Skeletal muscle tissue (tissue), 4 donors: ENCODE measurements around the gene THEM4. TPM values are rescaled to one million over a fixed set of nuclear protein-coding genes. Genes with fewer than 3 reads are reported as not detected.
A peak's percentile ranks its signal among the peaks of the same experiment; 100 is the strongest.

ENCODE experiments used
- H3K27ac ChIP-seq: one replicate; pipeline ENCODE4 v1.7.0; 2013; ENCODE audit warnings: mild to moderate bottlenecking, low read depth, low read length, inconsistent platforms
- H3K27me3 ChIP-seq, 3 donors: one replicate each; pipeline ENCODE4 v1.7.0; 2013; ENCODE audit warnings: low read length in 3 of 3; ENCODE audit not compliant: control insufficient read depth in 3 of 3, insufficient read depth in 3 of 3
- H3K36me3 ChIP-seq, 3 donors: one replicate each; pipeline ENCODE4 v1.7.0; 2013; ENCODE audit warnings: low read length in 3 of 3; ENCODE audit not compliant: control insufficient read depth in 3 of 3, insufficient read depth in 3 of 3
- H3K4me1 ChIP-seq, 3 donors: one replicate each; pipeline ENCODE4 v1.7.0; 2013; ENCODE audit warnings: low read length in 3 of 3, mild to moderate bottlenecking in 3 of 3; ENCODE audit not compliant: control insufficient read depth in 3 of 3, insufficient read depth in 3 of 3
- H3K4me3 ChIP-seq, 3 donors: one replicate each; pipeline ENCODE4 v1.7.0; 2013; ENCODE audit warnings: low read length in 3 of 3
- H3K9ac ChIP-seq, 3 donors: one replicate each; pipeline ENCODE4 v1.7.0; 2013; ENCODE audit warnings: low read length in 3 of 3, mild to moderate bottlenecking in 3 of 3, moderate library complexity in 2 of 3, low read depth in 1 of 3
- H3K9me3 ChIP-seq, 3 donors: one replicate each; pipeline ENCODE4 v1.7.0; 2013; ENCODE audit warnings: low read length in 3 of 3; ENCODE audit not compliant: control insufficient read depth in 3 of 3
- total RNA-seq: library from RNA; depleted of rRNA; stranded (reverse); fragments of >200 nt; gene quantifications from one replicate; pipeline ENCODE4 v1.2.3, GENCODE V29; 2014
- donor health status: Osteomylitis.

Gene THEM4
- total RNA-seq, 1 donor from 2014 or later: 8.4 TPM

- Histone ChIP-seq H3K36me3 (peaks cover 4 to 7% (median 6%) of the 10 kb centered on the region in 3 donors), H3K27ac (peak overlapping the region; percentile 96)
These were observed 76.9 kb downstream of the THEM4 start for GRCh38 chr1:151832318-151832980.

GRCh38 chr1:151831605-151832004 is 77.7 kb downstream of the THEM4 start, which contains the start of gene RORC:
RORC (minus strand) TSS chr1:151831802; CDS start chr1:151831764, 38 bp downstream.
- Histone ChIP-seq H3K36me3 (peaks cover 4 to 8% (median 7%) of the 10 kb centered on the region in 3 donors), H3K27me3 (no peaks in the 10 kb centered on the region), H3K27ac (peak within 1 kb of the TSS; percentile 96), H3K9ac (peak within 1 kb of the TSS; percentile 95 to 100 (median 96)), H3K4me3 (peak within 1 kb of the TSS; percentile 85 to 87 (median 85)), H3K4me1 (peaks cover 41 to 73% (median 58%) of the 10 kb centered on the region in 3 donors), H3K9me3 (no peaks in the 10 kb centered on the region)

More at GRCh38 chr1:151832318-151832980, 76.9 kb downstream of the THEM4 start:
- Histone ChIP-seq H3K27me3 (peaks cover 4 to 8% (median 5%) of the 10 kb centered on the region in 3 donors), H3K9ac (peak overlapping the region; percentile 27 to 100 (median 40)), H3K4me1 (peaks cover 41 to 69% (median 53%) of the 10 kb centered on the region in 3 donors), H3K4me3 (peak overlapping the region; percentile 38 to 87 (median 85)), H3K9me3 (no peaks in the 10 kb centered on the region)

- H3K36me3 ChIP-seq: peaks cover 4 to 8% (median 7%) of the 10 kb centered on the region in 3 donors
- H3K4me1 ChIP-seq: peaks cover 43 to 75% (median 60%) of the 10 kb centered on the region in 3 donors
- H3K4me3 ChIP-seq: peak overlapping the region; percentile 85 to 87 (median 85)
- H3K9ac ChIP-seq: peak overlapping the region; percentile 95 to 100 (median 96)
- no peaks in the 10 kb centered on the region for H3K27me3 ChIP-seq
- no peaks in the 10 kb centered on the region for H3K9me3 ChIP-seq
- H3K27ac ChIP-seq: peak overlapping the region; percentile 96
These were observed 78.1 kb downstream of the THEM4 start for GRCh38 chr1:151831256-151831591.

GRCh38 chr1:151830055-151830454 is 79.3 kb downstream of the THEM4 start:
- Histone ChIP-seq H3K36me3 (peaks cover 4 to 8% (median 7%) of the 10 kb centered on the region in 3 donors), H3K4me1 (peaks cover 53 to 85% (median 72%) of the 10 kb centered on the region in 3 donors), H3K9ac (peak overlapping the region; percentile 2 to 81 (median 55)), H3K27me3 (no peaks in the 10 kb centered on the region), H3K4me3 (peak overlapping the region; percentile 5 to 87 (median 85)), H3K9me3 (no peaks in the 10 kb centered on the region), H3K27ac (peak overlapping the region; percentile 96)

- H3K36me3 ChIP-seq: peaks cover 4 to 8% (median 7%) of the 10 kb centered on the region in 3 donors
- peak overlapping the region; percentile 7 to 87 (median 85) for H3K4me3 ChIP-seq
- H3K27me3 ChIP-seq: no peaks in the 10 kb centered on the region
- H3K4me1 ChIP-seq: peaks cover 57 to 91% (median 78%) of the 10 kb centered on the region in 3 donors
- H3K27ac ChIP-seq: peak overlapping the region; percentile 96
- H3K9me3 ChIP-seq: no peaks in the 10 kb centered on the region
- H3K9ac ChIP-seq: peak overlapping the region in 1 of 3 donors; percentile 81
These were observed 79.8 kb downstream of the THEM4 start for GRCh38 chr1:151829352-151830046.

DNA sequence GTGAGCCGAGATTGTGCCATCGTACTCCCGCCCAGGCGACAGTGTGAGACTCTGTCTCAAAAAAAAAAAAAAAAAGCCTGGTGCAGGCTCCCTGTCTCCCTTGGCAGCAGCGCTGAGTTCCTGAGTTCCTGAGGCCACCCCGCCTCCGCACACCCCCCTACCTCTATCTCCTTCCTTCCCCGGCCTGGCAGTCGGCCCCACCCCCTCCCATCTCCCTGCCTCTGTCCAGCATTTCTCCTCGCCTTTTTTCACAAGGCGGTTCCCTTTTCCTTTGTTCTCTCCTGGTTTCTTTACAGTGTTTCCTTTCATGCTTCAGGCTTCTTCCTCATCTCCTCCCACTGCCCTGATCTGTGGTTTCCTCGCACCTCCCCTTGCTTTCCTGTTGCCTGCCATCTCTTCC is 80.4 kb downstream of the THEM4 start:
- Histone ChIP-seq H3K36me3 (peaks cover 4 to 8% (median 7%) of the 10 kb centered on the region in 3 donors), H3K4me1 (peaks cover 57 to 88% (median 79%) of the 10 kb centered on the region in 3 donors), H3K9me3 (no peaks in the 10 kb centered on the region), H3K27me3 (no peaks in the 10 kb centered on the region), H3K9ac (peak overlapping the region in 1 of 3 donors; percentile 81), H3K27ac (peak overlapping the region; percentile 2), H3K4me3 (peak overlapping the region in 1 of 3 donors; percentile 87)

GRCh38 chr1:151827853-151828252 is 81.5 kb downstream of the THEM4 start:
- peaks cover 4 to 13% (median 11%) of the 10 kb centered on the region in 3 donors for H3K36me3 ChIP-seq
- H3K9ac ChIP-seq: peak overlapping the region in 1 of 3 donors; percentile 62
- H3K27me3 ChIP-seq: no peaks in the 10 kb centered on the region
- no peaks in the 10 kb centered on the region for H3K9me3 ChIP-seq
- H3K27ac ChIP-seq: peak overlapping the region; percentile 7
- no peak overlapping the region for H3K4me3 ChIP-seq
- H3K4me1 ChIP-seq: peaks cover 50 to 78% (median 74%) of the 10 kb centered on the region in 3 donors

DNA sequence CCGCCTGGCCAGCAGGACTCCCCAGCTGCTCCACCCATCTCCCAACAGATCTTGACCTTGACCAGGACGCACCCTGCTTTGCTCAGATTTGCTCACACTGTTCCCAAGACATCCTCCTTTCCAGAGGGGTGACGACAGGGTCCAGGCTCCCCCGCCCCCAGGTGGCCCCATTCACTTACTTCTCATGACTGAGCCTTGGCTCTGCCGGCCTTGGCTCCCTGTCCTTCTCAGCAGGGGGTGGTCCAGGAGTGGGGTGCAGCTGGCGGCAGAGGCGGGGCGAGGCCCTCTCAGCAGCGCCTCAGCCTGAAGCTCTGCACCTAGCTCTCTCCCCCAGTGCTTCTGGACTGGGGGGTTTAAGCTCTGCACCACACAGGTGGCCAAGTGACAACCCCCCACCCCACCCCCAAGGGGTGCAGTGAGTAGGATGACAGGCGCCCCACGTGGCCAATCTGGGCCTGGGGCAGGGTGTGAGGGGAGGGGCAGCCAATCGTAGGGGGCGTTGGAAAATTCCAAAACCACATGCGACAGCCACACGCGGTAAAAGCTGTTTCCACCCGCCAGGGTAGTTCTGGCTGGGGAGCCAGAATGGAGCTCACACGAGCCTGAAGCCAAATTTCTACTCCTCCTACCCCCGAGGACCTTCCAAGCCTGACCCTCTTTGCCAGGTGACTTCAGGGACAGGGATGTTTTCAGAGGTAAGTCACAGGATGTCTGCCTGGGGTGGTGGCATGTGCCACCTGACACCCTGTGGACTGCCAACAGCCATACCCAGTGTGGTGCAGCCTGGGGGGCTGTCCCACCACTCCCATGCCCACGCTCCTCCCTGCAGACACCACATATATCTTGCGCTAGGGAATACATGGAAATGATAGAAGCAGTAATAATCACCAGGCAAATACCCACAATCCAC is 83.3 kb downstream of the THEM4 start:
- Histone ChIP-seq H3K27ac (peak overlapping the region; percentile 75), H3K36me3 (peaks cover 4 to 11% (median 11%) of the 10 kb centered on the region in 3 donors), H3K27me3 (no peaks in the 10 kb centered on the region), H3K4me3 (peak overlapping the region; percentile 3 to 56 (median 35)), H3K4me1 (peaks cover 40 to 72% (median 64%) of the 10 kb centered on the region in 3 donors), H3K9ac (peak overlapping the region; percentile 29 to 78 (median 33)), H3K9me3 (no peaks in the 10 kb centered on the region)

DNA sequence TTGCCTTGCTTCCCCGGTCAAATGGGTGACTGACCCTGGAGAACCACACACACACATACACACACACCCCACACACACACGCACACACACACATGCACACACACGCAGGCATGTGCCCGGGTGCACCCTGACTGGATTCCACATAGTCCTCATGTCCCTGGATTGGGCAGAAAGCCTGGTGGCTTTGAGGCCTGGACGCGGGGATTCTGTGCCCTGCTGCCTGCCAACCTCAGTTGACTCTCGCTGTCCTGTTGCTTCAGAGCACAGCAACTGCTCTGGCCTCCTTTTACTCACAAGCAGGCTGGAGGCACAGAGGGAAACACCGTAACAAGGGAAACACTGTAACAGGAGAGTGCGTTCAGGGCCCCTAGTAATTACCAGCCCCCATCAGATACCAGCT is 84.1 kb downstream of the THEM4 start:
- Histone ChIP-seq H3K4me1 (peaks cover 45 to 75% (median 64%) of the 10 kb centered on the region in 3 donors), H3K27ac (peak overlapping the region; percentile 75), H3K4me3 (peak overlapping the region in 1 of 3 donors; percentile 29), H3K9ac (peak overlapping the region in 2 of 3 donors; percentile 33 to 78), H3K9me3 (no peaks in the 10 kb centered on the region), H3K27me3 (no peaks in the 10 kb centered on the region), H3K36me3 (peaks cover 4 to 11% (median 11%) of the 10 kb centered on the region in 3 donors)
